HCT116 (cell line): ENCODE results near the gene AMOT. TPM values are rescaled to one million over a fixed set of nuclear protein-coding genes. Genes with fewer than 3 reads are reported as not detected.

Experiments used
- ATAC-seq: fragments of 200-7000 bp; cut with Tn5 transposase; 2 replicates; pipeline ENCODE4 v1.9.1; 2020; ENCODE audit warnings: mild to moderate bottlenecking, moderate library complexity
- BruUV-seq: library from RNA; stranded (reverse); fragments of 400-500 nt; replicated peaks from 2 replicates; lab custom pipeline; 2021; lab: Mats Ljungman, UMichigan
- CTCF ChIA-PET: fragments of 300-600 bp; sonication (Branson Sonifier 250); formaldehyde crosslinking; loops from one replicate; lab custom pipeline; 2021; ENCODE audit warnings: antibody characterized with exemption; lab: Charles Lee
- POLR2A ChIA-PET: fragments of 300-600, 350-600 bp; sonication (Branson Sonifier 250); formaldehyde crosslinking; loops from one replicate; lab custom pipeline; 2021; ENCODE audit warnings: antibody characterized with exemption; lab: Charles Lee
- RAD21 ChIA-PET, 2 experiments: fragments of 300-600 bp; sonication (Branson Sonifier 250); formaldehyde crosslinking; loops; one replicate each; lab custom pipeline; 2023; ENCODE audit warnings: low total read pairs in 2 of 2; ENCODE audit not compliant: uncharacterized antibody in 2 of 2, unreplicated experiment in 2 of 2, low non-redundant PET in 1 of 2; lab: Charles Lee
- DNase-seq: peaks from one replicate; pipeline ENCODE4 v3.0.0-alpha.2; 2010; ENCODE audit warnings: low read depth, low spot score
- H2AFZ ChIP-seq: fragments of 200-600 bp; shearing (Covaris generic), sonication (generic); 2 replicates; pipeline ENCODE4 v1.6.1; 2017; ENCODE audit warnings: low read depth, mixed run types, mixed read lengths, antibody characterized with exemption, low read length; ENCODE audit not compliant: poor library complexity, severe bottlenecking
- H3K27ac ChIP-seq: 2 replicates; pipeline ENCODE4 v1.5.1; 2012; ENCODE audit warnings: low read depth, low read length
- H3K27me3 ChIP-seq: fragments of 200-600 bp; sonication (generic); 2 replicates; pipeline ENCODE4 v1.6.1; 2016; ENCODE audit warnings: mixed run types, low read length, mixed read lengths; ENCODE audit not compliant: insufficient read depth
- H3K36me3 ChIP-seq, 2 experiments: fragments of 200-500 bp in 1 of 2; fragments of 200-600 bp in 1 of 2; sonication (Bioruptor generic) in 1 of 2; sonication (generic) in 1 of 2; 2 replicates each; pipeline versions ENCODE4 v1.5.1 to v1.6.1; 2014 to 2016; ENCODE audit warnings: low read length in 2 of 2, inconsistent platforms in 1 of 2, mixed read lengths in 1 of 2, mixed run types in 1 of 2; ENCODE audit not compliant: insufficient read depth in 2 of 2, control insufficient read depth in 1 of 2
- H3K4me1 ChIP-seq, 2 experiments: fragments of 200-600 bp in 1 of 2; sonication (generic) in 1 of 2; 2 replicates each; pipeline versions ENCODE4 v1.5.1 to v1.6.1; 2012 to 2017; ENCODE audit warnings: low read length in 2 of 2, inconsistent platforms in 1 of 2, mild to moderate bottlenecking in 1 of 2, mixed read lengths in 1 of 2, mixed run types in 1 of 2, moderate library complexity in 1 of 2; ENCODE audit not compliant: insufficient read depth in 2 of 2, control insufficient read depth in 1 of 2
- H3K4me2 ChIP-seq: fragments of 200-600 bp; sonication (generic); 2 replicates; pipeline ENCODE4 v1.6.1; 2017; ENCODE audit warnings: mixed run types, low read length, mixed read lengths
- H3K4me3 ChIP-seq, 2 experiments: fragments of 200-600 bp in 1 of 2; sonication (generic) in 1 of 2; replicated peaks in 1 of 2; 2 replicates each; pipeline ENCODE4 v1.5.1; 2011 to 2016; ENCODE audit warnings: low read length in 2 of 2, control low read depth in 1 of 2, low read depth in 1 of 2, mild to moderate bottlenecking in 1 of 2, mixed read lengths in 1 of 2, mixed run types in 1 of 2
- H3K79me2 ChIP-seq: fragments of 200-600 bp; sonication (generic); 2 replicates; pipeline ENCODE4 v1.6.1; 2017; ENCODE audit warnings: mild to moderate bottlenecking, mixed run types, low read length, moderate library complexity, mixed read lengths; ENCODE audit not compliant: insufficient read depth
- H3K9ac ChIP-seq: fragments of 200-600 bp; sonication (generic); 2 replicates; pipeline ENCODE4 v1.6.1; 2016; ENCODE audit warnings: low read length, mixed read lengths
- H3K9me2 ChIP-seq: fragments of 200-600 bp; sonication (generic), shearing (Covaris generic); 2 replicates; pipeline ENCODE4 v1.6.1; 2017; ENCODE audit warnings: mixed run types, mild to moderate bottlenecking, moderate library complexity; ENCODE audit not compliant: insufficient read depth
- H3K9me3 ChIP-seq, 2 experiments: fragments of 200-500 bp in 1 of 2; fragments of 200-600 bp in 1 of 2; sonication (Bioruptor generic) in 1 of 2; sonication (generic) in 1 of 2; 2 replicates each; pipeline ENCODE4 v1.6.1; 2014 to 2017; ENCODE audit warnings: low read length in 2 of 2, mixed read lengths in 2 of 2, inconsistent platforms in 1 of 2, low read depth in 1 of 2, mild to moderate bottlenecking in 1 of 2, mixed run types in 1 of 2, moderate library complexity in 1 of 2; ENCODE audit not compliant: control insufficient read depth in 1 of 2, insufficient read depth in 1 of 2
- H4K20me1 ChIP-seq: fragments of 200-600 bp; sonication (generic), shearing (Covaris generic); 2 replicates; pipeline ENCODE4 v1.6.1; 2017; ENCODE audit warnings: mixed run types, mild to moderate bottlenecking, moderate library complexity; ENCODE audit not compliant: insufficient read depth
- FOSL1 ChIP-seq: IDR thresholded peaks from 2 replicates; pipeline ENCODE4 v1.6.1; 2012; ENCODE audit warnings: low read depth
- JUND ChIP-seq: IDR thresholded peaks from 2 replicates; pipeline ENCODE4 v1.6.1; 2012
- RAD21 ChIP-seq: IDR thresholded peaks from 2 replicates; pipeline ENCODE4 v1.6.1; 2012; ENCODE audit warnings: low read depth, mild to moderate bottlenecking
- SIN3A ChIP-seq: IDR thresholded peaks from 2 replicates; pipeline ENCODE4 v1.6.1; 2012; ENCODE audit warnings: low read depth
- ZNF274 ChIP-seq: fragments of 200-500 bp; sonication (Bioruptor generic); IDR thresholded peaks from 2 replicates; pipeline ENCODE4 v1.6.1; 2014; ENCODE audit warnings: mild to moderate bottlenecking, low read depth, low read length, inconsistent platforms
- intact Hi-C: fragments of 100-400 bp; cut with micrococcal nuclease; formaldehyde crosslinking; loops from 2 replicates; pipeline ENCODE4 v1.10.0; 2022
- total RNA-seq: library from RNA; stranded (reverse); gene quantifications from one replicate; pipeline ENCODE4 v1.2.1, GENCODE V29; 2021; ENCODE audit not compliant: unreplicated experiment
- TF ChIP-seq, protein P1 (sequence below): IDR thresholded peaks from 2 replicates; pipeline ENCODE4 v1.6.1; 2012

AMOT gene
- total RNA-seq, 1 experiment from 2014 or later, result 7.7 TPM

DNA sequence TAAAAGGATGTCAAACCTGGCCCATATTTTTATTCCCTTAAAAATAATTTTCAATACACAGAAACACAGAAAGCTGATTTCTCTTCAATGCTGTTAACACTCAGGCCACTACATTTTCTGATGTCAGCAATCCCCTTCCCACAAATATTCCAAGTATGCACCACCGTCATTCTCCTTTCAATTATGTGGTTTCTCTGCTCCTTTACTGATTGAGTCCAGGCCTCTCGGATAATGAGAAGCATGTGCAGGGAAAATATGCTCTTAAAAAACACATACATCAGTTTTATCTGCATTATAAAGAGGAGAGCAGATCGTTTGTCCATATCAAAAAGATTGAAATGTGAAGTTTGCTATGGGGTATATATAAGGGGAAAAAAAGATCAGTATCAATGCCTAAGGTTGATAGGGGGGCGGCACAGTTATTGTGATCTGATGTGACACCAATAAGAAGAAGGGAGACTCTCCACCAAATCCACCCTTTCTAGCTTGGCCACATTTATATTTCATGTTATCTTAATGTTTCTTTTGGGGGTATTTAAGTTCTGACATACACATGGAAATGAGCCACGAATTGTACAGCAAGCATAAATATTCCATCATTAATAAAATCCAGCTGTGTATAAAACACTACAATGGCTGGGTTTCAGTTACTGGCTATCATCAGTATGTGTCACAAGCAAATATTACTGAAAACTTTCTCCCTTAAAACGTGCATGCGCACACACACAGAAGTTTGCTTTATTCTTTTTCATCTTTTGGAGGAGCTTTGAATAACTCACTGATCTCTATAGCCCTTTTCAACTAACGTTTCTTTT lies 6.4 kb downstream of the AMOT start:
- no peak for DNase-seq
- Histone ChIP-seq H3K79me2 (no peaks in the 10 kb centered on the region), H3K27me3 (no peaks in the 10 kb centered on the region), H3K27ac (no peak overlapping the region), H3K36me3 (no peaks in the 10 kb centered on the region), H2AFZ (no peak overlapping the region), H3K4me2 (no peak overlapping the region), H3K9me3 (no peaks in the 10 kb centered on the region), H3K4me3 (no peak overlapping the region), H4K20me1 (no peaks in the 10 kb centered on the region), H3K9ac (no peak overlapping the region), H3K4me1 (peaks cover 4 to 6% of the 10 kb centered on the region in 2 experiments; a peak in 3 of 4 replicates), H3K9me2 (no peaks in the 10 kb centered on the region)
- ChIA-PET RAD21 (no interaction called here), POLR2A (no interaction called here), CTCF (no interaction called here)
- intact Hi-C loops, result no loop called here
- ATAC-seq, result no peak
- BruUV-seq, result no TSS peak
- TF ChIP-seq SIN3A, result no peak

- H4K20me1 ChIP-seq, result no peaks in the 10 kb centered on the region
- intact Hi-C loops, result no loop called here
- ATAC-seq (peak; percentile 76), DNase-seq (peak; percentile 12)
- no peak overlapping the region for H3K4me3 ChIP-seq
- CTCF ChIA-PET, result no interaction called here
- POLR2A ChIA-PET, result no interaction called here
- RAD21 ChIA-PET, result no interaction called here
- no peak overlapping the region for H2AFZ ChIP-seq
- BruUV-seq, result no TSS peak
- TF ChIP-seq JUND (peak; percentile 44), RAD21 (no peak), FOSL1 (peak; percentile 40), ZNF274 (no peak)
- TF ChIP-seq, protein P1, sequence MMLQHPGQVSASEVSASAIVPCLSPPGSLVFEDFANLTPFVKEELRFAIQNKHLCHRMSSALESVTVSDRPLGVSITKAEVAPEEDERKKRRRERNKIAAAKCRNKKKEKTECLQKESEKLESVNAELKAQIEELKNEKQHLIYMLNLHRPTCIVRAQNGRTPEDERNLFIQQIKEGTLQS, result peak; percentile 25; the same call in 1 of the 2 replicates
- H3K27ac ChIP-seq, result no peak overlapping the region
- no peak overlapping the region for H3K4me2 ChIP-seq
- no peaks in the 10 kb centered on the region for H3K9me3 ChIP-seq
- no peaks in the 10 kb centered on the region for H3K36me3 ChIP-seq
- H3K27me3 ChIP-seq, result no peaks in the 10 kb centered on the region
- H3K9ac ChIP-seq, result no peak overlapping the region
- H3K4me1 ChIP-seq, result peaks cover 4 to 6% of the 10 kb centered on the region in 2 experiments; a peak in 3 of 4 replicates
- H3K79me2 ChIP-seq, result no peaks in the 10 kb centered on the region
- no peaks in the 10 kb centered on the region for H3K9me2 ChIP-seq
Observed at GRCh38 chrX:112832481-112833095, 8.0 kb downstream of the AMOT start.
